Pulmonary artery endothelial cell (primary cell): ENCODE measurements around the gene FBRS. TPM values are rescaled to one million over a fixed set of nuclear protein-coding genes. Genes with fewer than 3 reads are reported as not detected.

Experiments used
- DNase-seq: peaks from one replicate; pipeline ENCODE4 v3.0.0-alpha.2; 2011; ENCODE audit warnings: low read depth, low spot score
- total RNA-seq: library from RNA; depleted of rRNA; stranded (reverse); fragments of >200 nt; gene quantifications from 2 replicates; pipeline ENCODE4 v1.2.3, GENCODE V29; 2014

The FBRS gene
- total RNA-seq, 1 donor from 2014 or later: 12.4 TPM

- DNase-seq: no peak
Observed at GRCh38 chr16:30644334-30644830, 13.8 kb upstream of the FBRS start.

- DNase-seq: no peak
Observed at GRCh38 chr16:30645727-30646126, 12.5 kb upstream of the FBRS start.

- DNase-seq: no peak
Observed at GRCh38 chr16:30647274-30647571, 11.0 kb upstream of the FBRS start.

GRCh38 chr16:30649725-30650368 is 8.4 kb upstream of the FBRS start:
- DNase-seq: no peak

DNA sequence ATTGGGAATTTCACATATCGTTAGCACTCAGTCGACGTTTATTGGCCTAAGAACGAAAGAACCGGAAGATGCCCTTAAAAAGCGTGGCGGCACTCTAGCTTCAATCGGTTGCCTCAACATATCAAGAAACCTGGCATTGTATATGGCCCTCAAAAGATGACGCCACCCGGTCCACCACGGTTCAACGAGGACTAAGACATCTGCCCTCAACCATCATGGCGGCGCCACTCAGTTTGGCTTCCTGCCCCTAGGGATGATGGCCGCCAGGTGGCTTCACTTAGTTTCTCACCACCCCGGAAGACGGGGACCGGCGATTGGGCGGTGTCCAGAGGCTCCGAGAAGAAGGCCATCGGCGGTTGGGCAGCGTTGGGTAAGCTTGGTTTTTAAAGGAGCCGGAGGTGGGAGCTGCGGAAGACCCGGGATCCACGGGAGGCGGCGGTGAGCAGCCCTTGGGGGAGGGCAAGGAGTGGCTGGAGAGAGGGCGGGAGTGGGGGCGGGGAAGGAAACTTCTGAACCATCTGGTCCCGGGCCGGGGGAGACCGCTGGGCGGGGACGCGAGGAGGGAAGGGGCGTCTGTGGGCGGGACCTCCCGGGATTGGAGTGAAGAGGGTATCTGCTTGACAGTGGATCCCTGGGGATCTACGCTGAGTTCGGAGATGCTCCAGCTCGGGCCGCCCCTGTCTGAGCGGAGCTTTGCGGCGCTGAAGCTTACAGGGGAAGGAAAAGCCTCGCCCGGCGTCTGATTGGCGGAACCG is 7.7 kb upstream of the FBRS start, which contains the start of gene PRR14:
PRR14 (plus strand) TSS at position 592 of the 755 bp plus-strand sequence. CDS start 686 bp downstream, outside the sequence.
- peak; percentile 99 for DNase-seq

GRCh38 chr16:30651124-30652004 is 6.9 kb upstream of the FBRS start:
- no peak for DNase-seq

DNA sequence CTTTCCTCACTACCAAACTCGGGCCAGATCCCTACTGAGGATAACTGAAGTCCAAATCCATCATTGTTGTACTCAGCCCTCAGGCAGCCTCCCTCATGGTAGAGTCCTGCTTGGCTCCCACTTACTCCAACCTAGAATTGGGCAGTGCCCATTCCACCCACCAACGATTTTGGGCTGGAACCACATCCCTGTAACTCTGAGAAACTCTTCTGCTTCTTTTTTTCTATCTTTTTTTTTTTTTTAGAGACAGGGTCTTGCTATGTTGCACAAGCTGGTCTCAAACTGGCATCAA is 6.3 kb upstream of the FBRS start:
- DNase-seq: no peak

GRCh38 chr16:30652718-30653117 is 5.5 kb upstream of the FBRS start:
- DNase-seq: no peak

GRCh38 chr16:30654856-30655255 is 3.4 kb upstream of the FBRS start:
- DNase-seq: no peak

DNA sequence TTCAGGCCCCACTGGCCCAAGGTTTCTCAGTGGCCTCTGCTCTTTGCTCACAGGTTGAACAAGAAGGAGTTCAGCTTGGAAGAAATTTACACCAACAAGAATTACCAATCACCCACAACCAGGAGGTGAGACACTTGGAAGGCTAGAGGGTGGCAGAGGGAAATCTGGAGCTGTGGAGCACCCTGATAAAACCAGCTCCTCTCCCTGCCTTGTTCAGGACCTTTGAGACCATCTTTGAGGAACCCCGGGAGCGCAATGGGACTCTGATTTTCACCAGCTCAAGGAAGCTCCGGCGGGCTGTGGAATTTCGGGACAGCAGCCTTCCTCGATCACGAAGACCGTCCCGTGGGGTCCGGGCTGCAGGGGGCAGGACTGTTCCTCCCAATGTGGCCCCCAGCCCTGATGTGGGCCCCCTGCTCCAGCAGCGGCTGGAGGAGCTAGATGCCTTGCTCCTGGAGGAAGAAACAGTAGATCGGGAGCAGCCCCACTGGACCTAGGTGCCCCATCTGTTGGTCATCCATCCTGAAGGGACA is 2.4 kb upstream of the FBRS start:
- DNase-seq: no peak

- DNase-seq: no peak
Observed at GRCh38 chr16:30656388-30656787, 1.8 kb upstream of the FBRS start.

GRCh38 chr16:30656974-30657865 is 1.0 kb upstream of the FBRS start:
- DNase-seq: no peak

DNA sequence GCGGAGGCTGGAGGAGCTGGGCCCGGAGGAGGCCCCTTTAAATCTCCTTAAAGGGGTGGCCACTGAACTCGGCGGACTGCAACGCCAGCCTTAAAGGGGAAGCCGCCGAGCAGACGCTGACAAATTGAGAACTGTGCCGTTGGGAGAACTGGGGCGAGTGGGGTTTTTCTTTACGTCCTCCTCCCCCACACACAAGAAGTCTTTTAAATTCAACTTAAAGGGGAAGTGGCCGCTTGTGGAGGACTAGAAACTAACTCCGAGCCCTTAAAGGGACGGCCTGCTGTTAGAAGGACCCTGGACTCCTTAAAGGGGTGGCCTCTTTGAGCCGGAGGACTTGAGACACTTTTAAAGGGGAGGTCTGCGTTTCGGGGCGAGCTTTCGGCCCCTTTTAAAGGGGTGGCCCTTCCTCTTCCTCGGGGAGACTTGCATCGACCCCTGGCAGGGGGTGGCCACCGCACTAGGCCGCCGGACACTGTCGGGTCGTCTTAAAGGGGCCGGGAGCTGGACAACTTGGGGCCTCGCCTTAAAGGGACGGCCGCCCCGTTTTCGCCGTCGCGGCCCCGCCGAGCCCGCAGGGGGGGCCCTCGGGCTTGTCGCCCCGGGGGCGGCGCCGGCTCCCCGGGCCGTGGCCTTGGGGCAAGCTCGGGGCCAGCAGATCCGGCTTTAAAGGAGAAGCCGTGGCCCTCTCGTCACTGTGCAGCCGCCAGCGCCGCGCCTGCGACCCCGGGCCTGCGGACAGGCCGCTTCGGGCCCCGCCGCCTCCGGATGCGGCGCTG is 688 bp downstream of the FBRS start:
- DNase-seq: peak; percentile 90

DNA sequence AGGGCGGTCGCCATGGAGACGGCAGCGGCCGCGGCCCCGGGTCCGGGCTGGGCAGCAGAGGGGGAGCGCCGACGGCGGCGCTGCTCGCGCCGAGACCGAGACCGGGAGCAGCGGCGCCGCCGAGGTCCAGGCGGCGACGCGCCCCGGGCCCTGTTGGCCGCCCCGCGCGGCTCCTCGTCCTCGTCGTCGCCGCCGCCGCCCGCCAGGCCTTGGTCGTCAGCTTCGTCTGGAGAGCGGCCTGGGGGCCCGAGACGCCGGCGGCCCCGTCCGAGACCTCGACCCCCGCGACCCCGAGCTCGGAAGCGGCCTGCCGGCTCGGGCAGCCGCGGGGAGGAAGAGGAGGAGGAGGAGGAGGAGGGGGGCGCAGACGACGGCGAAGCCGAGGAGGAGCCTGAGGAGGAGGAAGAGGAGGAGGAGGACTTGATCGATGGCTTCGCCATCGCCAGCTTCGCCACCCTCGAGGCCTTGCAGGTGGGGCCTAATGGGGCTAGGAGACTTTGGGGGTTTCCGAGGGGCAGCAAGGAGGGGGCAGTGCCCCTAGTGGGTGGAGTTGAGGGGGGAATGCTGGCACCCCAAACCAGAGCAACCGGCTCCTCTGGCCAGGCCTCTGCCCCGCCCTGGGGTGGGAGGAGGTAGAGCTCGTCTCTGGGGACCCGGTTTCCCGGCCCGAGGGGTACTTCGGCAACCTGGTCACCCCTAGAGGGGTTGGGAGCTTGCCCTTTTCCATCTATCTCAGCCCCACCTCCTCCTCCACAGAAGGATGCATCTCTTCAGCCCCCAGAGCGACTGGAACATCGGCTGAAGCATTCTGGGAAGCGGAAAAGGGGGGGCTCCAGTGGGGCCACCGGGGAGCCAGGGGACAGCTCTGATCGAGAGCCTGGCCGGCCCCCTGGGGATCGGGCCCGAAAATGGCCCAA is 1.5 kb downstream of the FBRS start:
- DNase-seq: no peak

DNA sequence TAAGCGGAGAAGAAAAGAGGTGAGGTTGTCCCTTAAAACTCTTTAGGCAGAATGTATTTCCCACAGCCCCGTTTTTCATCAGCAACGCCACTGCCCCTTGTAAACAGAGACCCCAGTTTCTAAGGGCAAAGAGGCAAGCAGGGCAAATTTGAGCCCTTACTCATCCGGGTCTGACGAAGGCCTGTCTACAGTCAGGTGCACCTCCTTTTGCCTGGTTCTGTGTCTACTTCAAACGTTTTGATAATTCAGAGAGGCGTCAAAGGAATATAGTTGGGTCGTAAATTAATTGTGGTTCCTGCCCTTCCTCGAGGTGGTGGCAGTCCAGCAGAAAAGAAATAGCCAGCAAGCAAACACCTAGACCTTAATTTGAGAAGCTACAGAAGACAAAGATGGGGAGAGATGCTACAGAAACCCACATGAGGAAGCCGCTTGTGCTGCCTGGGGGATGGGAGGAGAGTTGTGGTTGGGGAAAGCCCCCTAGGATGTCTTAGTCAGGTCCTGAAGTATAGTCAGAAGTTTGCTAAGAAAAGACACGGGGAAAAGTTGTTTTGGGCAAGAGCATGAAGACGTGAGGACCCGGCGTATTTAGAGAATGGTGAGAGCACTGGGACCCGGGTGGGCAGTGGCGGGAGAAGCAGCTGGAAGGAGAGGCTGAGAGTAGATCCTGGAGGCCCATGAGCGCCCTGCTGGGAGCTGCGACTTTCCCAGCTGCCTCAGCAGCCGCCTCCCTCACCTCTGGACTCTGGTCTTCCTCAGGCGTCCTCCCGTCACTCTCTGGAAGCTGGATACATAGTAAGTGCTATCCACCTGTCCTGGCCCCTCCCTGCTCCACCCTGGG is 2.4 kb downstream of the FBRS start:
- DNase-seq: no peak

DNA sequence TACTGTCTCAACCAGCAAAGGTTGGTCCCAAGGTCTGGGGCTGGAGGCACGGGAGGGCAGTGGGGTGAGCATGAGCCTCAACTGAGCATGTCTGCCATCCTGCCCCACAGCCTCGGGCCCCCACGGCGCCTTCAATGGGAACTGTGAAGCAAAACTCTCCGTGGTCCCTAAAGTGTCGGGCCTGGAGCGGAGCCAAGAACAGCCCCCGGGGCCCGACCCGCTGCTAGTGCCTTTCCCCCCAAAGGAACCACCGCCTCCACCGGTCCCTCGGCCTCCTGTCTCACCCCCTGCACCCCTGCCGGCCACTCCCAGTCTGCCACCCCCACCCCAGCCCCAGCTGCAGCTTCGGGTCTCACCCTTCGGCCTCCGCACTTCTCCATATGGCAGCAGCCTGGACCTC is 4.2 kb downstream of the FBRS start:
- no peak for DNase-seq

- DNase-seq: no peak
Observed at GRCh38 chr16:30663038-30663437, 4.8 kb downstream of the FBRS start.

DNA sequence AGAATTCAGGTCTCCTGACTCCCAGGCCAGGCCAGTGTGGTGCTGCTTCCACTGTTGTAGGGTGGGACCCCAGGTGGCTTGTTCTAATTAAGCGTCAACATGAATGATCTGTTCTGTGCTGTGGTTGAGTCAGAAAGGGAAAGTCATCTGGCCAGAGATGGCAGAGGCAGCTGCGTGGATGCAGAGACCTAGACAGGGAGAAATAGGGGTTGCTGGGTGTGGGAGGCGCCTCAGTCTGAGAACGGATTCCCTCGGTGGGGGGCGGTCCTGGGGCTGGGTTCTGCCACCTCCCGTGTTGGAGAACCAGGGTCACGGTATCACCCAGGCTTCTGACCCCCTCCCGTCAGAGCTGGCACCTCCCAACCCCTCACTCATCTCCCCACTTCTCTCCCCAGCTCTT is 5.6 kb downstream of the FBRS start:
- DNase-seq: no peak
